HL-60/S4 treated with phorbol 12-myristate 13-acetate at 8.2 ng/mL for 4 days and 3 days (cell line): ENCODE measurements around the gene SLC41A2.
"Not testable (repeated sequence)": the region's sequence is repeated elsewhere in the genome, so short reads cannot be mapped to it uniquely, and the experiment has no call there.

Experiments used
- in situ Hi-C: fragments of 300-500 bp; cut with MboI; formaldehyde crosslinking; loops from 2 replicates; pipeline ENCODE4 v1.15.0; 2022; ENCODE audit warnings: low sequenced_read_pairs

The SLC41A2 gene

GRCh38 chr12:104964856-104965205, 6.7 kb upstream of the SLC41A2 start:
- in situ Hi-C loops, result no loop called here

DNA sequence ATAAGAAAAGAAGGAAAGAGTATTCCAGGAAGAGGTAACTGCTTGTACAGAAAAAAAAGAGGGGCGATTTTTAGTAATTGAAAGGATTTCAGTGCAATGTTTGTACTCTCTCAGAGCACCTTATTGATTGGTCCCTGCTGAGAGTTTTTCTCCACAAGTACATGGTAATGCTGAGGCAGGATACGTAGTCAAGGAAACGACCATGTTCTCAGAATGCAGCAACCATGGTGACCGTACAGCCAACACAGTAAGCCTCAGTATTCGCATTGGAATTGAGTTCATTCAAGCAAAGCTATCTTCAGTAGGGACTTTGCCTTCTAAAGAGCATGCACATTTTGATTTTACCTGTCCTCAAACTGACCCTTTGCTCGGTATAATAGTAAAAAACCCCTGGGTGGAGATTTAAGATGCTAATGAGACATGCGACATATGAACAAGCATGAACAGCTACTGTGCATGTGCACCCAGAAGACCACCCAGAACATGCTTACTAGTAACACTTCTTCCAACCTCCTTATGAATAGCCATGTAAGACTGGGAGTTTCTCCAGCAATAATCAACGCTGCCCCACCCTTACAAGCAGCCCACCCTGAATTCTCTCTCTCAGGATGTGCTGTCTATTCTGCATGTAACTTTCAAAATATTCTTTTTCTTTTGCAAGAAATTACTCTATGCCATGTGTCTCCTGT, 6.2 kb upstream of the SLC41A2 start:
- in situ Hi-C loops, result no loop called here

DNA sequence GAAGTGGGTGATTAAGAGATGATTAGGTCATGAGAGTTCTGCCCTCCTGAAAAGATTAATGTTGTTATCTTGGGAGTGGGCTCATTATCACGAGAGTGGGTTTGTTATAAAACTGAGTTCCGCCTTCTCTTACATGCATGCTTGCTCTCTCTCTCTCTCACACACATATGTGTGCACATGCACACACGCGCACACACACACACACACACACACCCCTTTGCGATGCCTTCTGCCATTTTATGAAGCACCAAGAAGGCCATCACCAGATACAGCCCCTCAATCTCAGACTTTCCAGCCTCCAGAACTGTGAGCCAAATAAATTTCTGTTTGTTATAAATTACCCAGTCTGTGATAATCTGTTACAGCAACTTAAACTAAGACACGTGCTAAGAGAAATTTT, 5.7 kb upstream of the SLC41A2 start:
- in situ Hi-C loops, result no loop called here

- in situ Hi-C loops, result no loop called here
Measured at GRCh38 chr12:104960464-104960863, 2.4 kb upstream of the SLC41A2 start.

DNA sequence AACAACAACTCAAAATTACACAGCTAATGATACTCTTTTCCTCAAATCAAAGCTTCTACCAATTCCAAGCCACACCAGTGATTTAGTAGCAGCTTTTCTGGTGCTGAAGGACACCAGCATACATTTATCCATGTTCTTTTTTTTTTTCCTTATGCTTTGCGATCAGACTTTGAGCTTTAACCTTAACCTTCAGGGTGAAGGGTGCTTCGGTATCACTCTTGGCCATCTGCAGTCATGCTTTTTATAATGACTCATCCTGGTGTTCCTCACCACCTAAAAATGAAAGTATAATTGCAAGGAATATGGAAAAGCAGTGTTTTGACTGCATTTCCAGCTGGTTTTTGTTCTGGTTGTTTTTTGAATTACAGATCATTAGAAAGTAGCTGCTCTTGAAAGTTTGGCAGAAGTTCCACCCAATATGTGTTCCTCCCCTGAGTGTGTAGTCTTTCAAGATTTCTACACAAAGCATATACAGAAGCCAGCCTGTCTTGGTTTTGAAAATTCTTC, 1.3 kb upstream of the SLC41A2 start:
- in situ Hi-C loops, result no loop called here

DNA sequence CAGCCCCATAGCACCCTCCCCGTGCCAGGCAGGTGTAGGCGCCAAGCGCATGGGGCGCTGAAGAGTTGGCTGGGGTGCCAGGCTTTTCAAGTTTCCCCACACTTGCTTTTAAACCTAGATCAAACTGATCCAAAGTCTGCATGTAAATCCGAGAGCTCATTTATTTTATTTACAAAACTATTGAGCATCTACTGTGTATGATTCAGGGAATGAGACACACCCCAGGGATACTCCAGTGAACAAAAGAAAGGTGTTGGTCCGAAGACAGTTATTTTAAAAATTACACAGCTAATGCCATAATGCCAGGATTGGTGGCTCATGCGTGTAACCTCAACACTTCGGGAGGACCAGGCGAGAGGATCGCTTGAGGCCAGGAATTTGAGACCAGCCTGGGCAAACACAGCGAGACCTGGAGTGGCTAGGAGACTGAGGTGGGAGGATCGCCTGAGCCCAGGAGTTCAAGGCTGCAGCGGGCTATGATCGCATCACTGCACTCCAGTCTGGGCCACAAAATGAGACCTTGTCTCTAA, 780 bp upstream of the SLC41A2 start:
- in situ Hi-C loops, result no loop called here

DNA sequence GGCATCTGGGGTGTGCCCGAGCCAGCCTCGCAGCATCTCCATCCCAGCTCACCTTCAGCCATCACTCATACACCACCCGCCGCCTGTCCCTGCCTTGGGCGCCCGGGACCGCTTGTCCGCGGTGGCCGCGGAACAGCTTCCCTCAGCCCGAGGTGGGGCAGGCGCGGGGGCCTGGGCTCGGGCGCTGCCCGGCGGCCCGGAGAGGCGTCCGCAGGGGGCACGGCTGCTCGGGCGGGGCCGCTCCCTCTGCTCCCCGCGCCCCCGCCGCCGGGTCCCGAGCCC, 430 bp downstream of the SLC41A2 start:
- in situ Hi-C loops, result no loop called here

- in situ Hi-C loops, result no loop called here
Measured at GRCh38 chr12:104956870-104957718, 996 bp downstream of the SLC41A2 start.

- in situ Hi-C loops, result no loop called here
Measured at GRCh38 chr12:104955703-104956102, 2.4 kb downstream of the SLC41A2 start.

DNA sequence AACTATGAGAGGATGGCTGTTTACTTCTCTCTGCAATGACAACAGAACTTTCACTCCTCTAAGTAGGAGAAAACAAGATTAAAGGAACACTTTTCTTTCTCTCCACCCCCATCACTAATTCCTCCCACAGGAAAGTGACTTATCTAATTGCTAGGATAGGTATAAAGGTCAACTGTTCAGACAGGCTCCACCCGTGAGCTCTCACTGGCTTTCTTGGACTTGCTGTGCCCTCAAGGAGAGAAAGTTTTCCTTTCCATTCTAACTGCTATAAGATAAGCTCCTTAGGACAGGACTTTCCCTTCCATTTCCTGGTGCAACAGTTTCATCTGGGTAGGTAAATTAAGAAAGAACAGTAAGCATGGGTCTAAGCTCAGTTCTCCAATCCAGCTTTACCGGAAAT, 4.8 kb downstream of the SLC41A2 start:
- in situ Hi-C loops, result no loop called here

- in situ Hi-C loops, result no loop called here
Measured at GRCh38 chr12:104952816-104953215, 5.3 kb downstream of the SLC41A2 start.

- in situ Hi-C loops, result no loop called here
Measured at GRCh38 chr12:104951759-104952509, 6.2 kb downstream of the SLC41A2 start.

- in situ Hi-C loops, result not testable (repeated sequence)
Measured at GRCh38 chr12:104948716-104949115, 9.4 kb downstream of the SLC41A2 start.

GRCh38 chr12:104944252-104944651, 13.8 kb downstream of the SLC41A2 start:
- in situ Hi-C loops, result no loop called here

- in situ Hi-C loops, result not testable (repeated sequence)
Measured at GRCh38 chr12:104943401-104943800, 14.7 kb downstream of the SLC41A2 start.

GRCh38 chr12:104942075-104942474, 16.0 kb downstream of the SLC41A2 start:
- in situ Hi-C loops, result no loop called here

- in situ Hi-C loops, result no loop called here
Measured at GRCh38 chr12:104941454-104941853, 16.6 kb downstream of the SLC41A2 start.

GRCh38 chr12:104939089-104939488, 19.0 kb downstream of the SLC41A2 start:
- in situ Hi-C loops, result no loop called here

GRCh38 chr12:104938371-104938770, 19.7 kb downstream of the SLC41A2 start:
- in situ Hi-C loops, result no loop called here

GRCh38 chr12:104935886-104936285, 22.2 kb downstream of the SLC41A2 start:
- in situ Hi-C loops, result no loop called here

- in situ Hi-C loops, result no loop called here
Measured at GRCh38 chr12:104933778-104934177, 24.3 kb downstream of the SLC41A2 start.
